Measurements from ENCODE around the gene LRWD1. TPM values are rescaled to one million over a fixed set of nuclear protein-coding genes. Genes with fewer than 3 reads are reported as not detected.

LRWD1 gene
- total and polyA plus RNA-seq, 2 of the 13 experiments (the other 11 are each of a cell fraction or from before 2014, with no cell fraction given) = 8.5 to 16.3 TPM

- H3K79me2 ChIP-seq (ENCODE audit: insufficient read depth, low read length) = no peaks in the 10 kb centered on the region
- H3K4me3 ChIP-seq (replicated peaks in 1 of 3; ENCODE audit: insufficient read depth in 1 of 3, low read depth in 2 of 3, low read length in 3 of 3) = no peak overlapping the region
- POLR2A ChIA-PET = no interaction called here
- H3K9me3 ChIP-seq (ENCODE audit: low read length) = no peaks in the 10 kb centered on the region
- no peak overlapping the region for H2AFZ ChIP-seq (ENCODE audit: low read length)
- in situ Hi-C loops (cut with HindIII; ENCODE audit: extremely low pct_ligation_motif_present, low pct_unique_long_range_greater_than_20kb) (no loop called here), intact Hi-C loops (cut with micrococcal nuclease; ENCODE audit: unreplicated experiment) (no loop called here)
- TF ChIP-seq ATF7-NPFF (CRISPR knock-in tag; IDR thresholded peaks at IDR 0.05; ENCODE audit: low read depth) (no peak), ZFP90 (CRISPR knock-in tag; IDR thresholded peaks at IDR 0.05; ENCODE audit: borderline replicate concordance) (no peak), CREB3 (CRISPR knock-in tag; IDR thresholded peaks at IDR 0.05) (no peak), IKZF4 (CRISPR knock-in tag; IDR thresholded peaks at IDR 0.05; ENCODE audit: borderline replicate concordance, low read depth, not compliant biosample characterization) (no peak), ZFP36L2 (CRISPR knock-in tag; IDR thresholded peaks at IDR 0.05) (no peak), ZNF446 (CRISPR knock-in tag; IDR thresholded peaks at IDR 0.05) (no peak), NBN (conservative IDR thresholded peaks at IDR 0.05) (no peak), HOXD1 (CRISPR knock-in tag; IDR thresholded peaks at IDR 0.05) (no peak), RFXAP (CRISPR knock-in tag; IDR thresholded peaks at IDR 0.05; ENCODE audit: borderline replicate concordance) (no peak), TFAP4 (IDR thresholded peaks at IDR 0.05; ENCODE audit: borderline replicate concordance, low read depth) (no peak), ZC3H4 (CRISPR knock-in tag; IDR thresholded peaks at IDR 0.05; ENCODE audit: borderline replicate concordance) (no peak), ZHX2 (IDR thresholded peaks at IDR 0.05; ENCODE audit: low read depth) (no peak), ZHX2 (CRISPR knock-in tag; IDR thresholded peaks at IDR 0.05; ENCODE audit: borderline replicate concordance) (no peak), CHCHD3 (CRISPR knock-in tag; IDR thresholded peaks at IDR 0.05) (no peak), KLF6 (CRISPR knock-in tag; IDR thresholded peaks at IDR 0.05) (no peak), DNMT3B (CRISPR knock-in tag; conservative IDR thresholded peaks at IDR 0.05) (no peak), ZNF879 (CRISPR knock-in tag; IDR thresholded peaks at IDR 0.05) (no peak), ZNF234 (CRISPR knock-in tag; conservative IDR thresholded peaks at IDR 0.05) (no peak)
- H3K36me3 ChIP-seq (replicated peaks in 1 of 2; ENCODE audit: control insufficient read depth in 1 of 2, insufficient read depth in 2 of 2, low read length in 2 of 2) = peaks cover 7 to 10% of the 10 kb centered on the region in 2 experiments; a peak in 3 of 5 replicates
- H4K20me1 ChIP-seq (ENCODE audit: insufficient read depth, low read length) = no peaks in the 10 kb centered on the region
- ATAC-seq (no peak), FAIRE-seq (no peak), DNase-seq (ENCODE audit: low spot score) (no peak)
- CTCF ChIA-PET (ENCODE audit: low intra/inter-chr PET ratio, low total read pairs) = no interaction called here
- BruUV-seq (replicated peaks) = no TSS peak
- peaks cover 16% of the 10 kb centered on the region for H3K4me1 ChIP-seq (ENCODE audit: insufficient read depth, low read length)
- H3K27ac ChIP-seq (ENCODE audit: extremely low read length, insufficient read depth, low read length) = no peak overlapping the region
- H3K9ac ChIP-seq (ENCODE audit: insufficient read depth, low read depth, low read length) = no peak overlapping the region
- H3K27me3 ChIP-seq (ENCODE audit: control insufficient read depth in 1 of 2, insufficient read depth in 2 of 2, low read length in 2 of 2) = no peaks in the 10 kb centered on the region
- 78% methylated on average over 8 of the region's 12 CpGs for WGBS (ENCODE audit: low lambda C conversion rate)
- no peak overlapping the region for H3K4me2 ChIP-seq (ENCODE audit: low read depth, low read length)
Measured at GRCh38 chr7:102454468-102454867, 10.3 kb upstream of the LRWD1 start.
